Activated naive CD8-positive, alpha-beta T cell treated with anti-CD3 and anti-CD28 coated beads, Interleukin-2, amount 50 U/mL, for 24 hours (primary cell): ENCODE measurements around the gene TAF10.

Source experiments
- ATAC-seq: fragments of 150-1000 bp; cut with Tn5 transposase; one replicate; pipeline ENCODE4 v1.10.0; 2021
- DNase-seq: peaks from one replicate; pipeline ENCODE4 v3.0.0; 2021
- H3K27ac Mint-ChIP-seq: one replicate; pipeline ENCODE4 v1.8.0; 2021; ENCODE audit warnings: mild to moderate bottlenecking, mixed read lengths
- H3K27me3 Mint-ChIP-seq: one replicate; pipeline ENCODE4 v1.8.0; 2021; ENCODE audit warnings: mixed read lengths
- H3K36me3 Mint-ChIP-seq: one replicate; pipeline ENCODE4 v1.8.0; 2021; ENCODE audit warnings: low read depth, mixed read lengths
- H3K4me1 Mint-ChIP-seq: one replicate; pipeline ENCODE4 v1.8.0; 2021; ENCODE audit warnings: mixed read lengths
- H3K4me3 Mint-ChIP-seq: one replicate; pipeline ENCODE4 v1.8.0; 2021; ENCODE audit warnings: mild to moderate bottlenecking, moderate library complexity, mixed read lengths
- H3K9me3 Mint-ChIP-seq: one replicate; pipeline ENCODE4 v1.8.0; 2021; ENCODE audit warnings: mixed read lengths

TAF10 gene

GRCh38 chr11:6633422-6634408 is 21.7 kb upstream of the TAF10 start:
- DNase-seq = no peak
- H3K27me3 Mint-ChIP-seq = no peaks in the 10 kb centered on the region
- no peak for ATAC-seq
- H3K4me3 Mint-ChIP-seq = no peak overlapping the region
- no peak overlapping the region for H3K27ac Mint-ChIP-seq
- no peaks in the 10 kb centered on the region for H3K36me3 Mint-ChIP-seq
- peaks cover 4% of the 10 kb centered on the region for H3K4me1 Mint-ChIP-seq
- no peaks in the 10 kb centered on the region for H3K9me3 Mint-ChIP-seq

GRCh38 chr11:6632116-6633073 is 20.4 kb upstream of the TAF10 start:
- DNase-seq = peak; percentile 31
- H3K36me3 Mint-ChIP-seq = no peaks in the 10 kb centered on the region
- H3K27me3 Mint-ChIP-seq = no peaks in the 10 kb centered on the region
- no peak overlapping the region for H3K27ac Mint-ChIP-seq
- peak; percentile 25 for ATAC-seq
- H3K4me1 Mint-ChIP-seq = peaks cover 14% of the 10 kb centered on the region
- H3K9me3 Mint-ChIP-seq = no peaks in the 10 kb centered on the region
- H3K4me3 Mint-ChIP-seq = no peak overlapping the region

- Mint-ChIP-seq H3K27ac (peak overlapping the region; percentile 31), H3K4me1 (peaks cover 19% of the 10 kb centered on the region)
These were observed 19.4 kb upstream of the TAF10 start for GRCh38 chr11:6631361-6631890.

GRCh38 chr11:6630632-6631291 is 18.7 kb upstream of the TAF10 start:
- no peaks in the 10 kb centered on the region for H3K36me3 Mint-ChIP-seq
- ATAC-seq = no peak
- H3K27ac Mint-ChIP-seq = peak overlapping the region; percentile 31
- H3K9me3 Mint-ChIP-seq = no peaks in the 10 kb centered on the region
- H3K27me3 Mint-ChIP-seq = no peaks in the 10 kb centered on the region
- no peak overlapping the region for H3K4me3 Mint-ChIP-seq
- DNase-seq = no peak
- peaks cover 20% of the 10 kb centered on the region for H3K4me1 Mint-ChIP-seq

More at GRCh38 chr11:6631361-6631890, 19.4 kb upstream of the TAF10 start:
- no peak for DNase-seq
- no peak for ATAC-seq
- no peaks in the 10 kb centered on the region for H3K9me3 Mint-ChIP-seq
- H3K27me3 Mint-ChIP-seq = no peaks in the 10 kb centered on the region
- H3K4me3 Mint-ChIP-seq = no peak overlapping the region
- no peaks in the 10 kb centered on the region for H3K36me3 Mint-ChIP-seq

GRCh38 chr11:6629892-6630631 is 18.0 kb upstream of the TAF10 start:
- DNase-seq (no peak), ATAC-seq (no peak)
- Mint-ChIP-seq H3K27ac (no peak overlapping the region), H3K9me3 (no peaks in the 10 kb centered on the region), H3K4me3 (no peak overlapping the region), H3K27me3 (no peaks in the 10 kb centered on the region), H3K4me1 (peaks cover 20% of the 10 kb centered on the region), H3K36me3 (no peaks in the 10 kb centered on the region)

GRCh38 chr11:6629573-6629891 is 17.5 kb upstream of the TAF10 start:
- no peaks in the 10 kb centered on the region for H3K36me3 Mint-ChIP-seq
- DNase-seq = no peak
- H3K4me1 Mint-ChIP-seq = peaks cover 20% of the 10 kb centered on the region
- no peaks in the 10 kb centered on the region for H3K9me3 Mint-ChIP-seq
- no peak for ATAC-seq
- no peak overlapping the region for H3K27ac Mint-ChIP-seq
- H3K4me3 Mint-ChIP-seq = no peak overlapping the region
- no peaks in the 10 kb centered on the region for H3K27me3 Mint-ChIP-seq

- Mint-ChIP-seq H3K4me3 (no peak overlapping the region), H3K4me1 (peaks cover 20% of the 10 kb centered on the region), H3K36me3 (no peaks in the 10 kb centered on the region), H3K9me3 (no peaks in the 10 kb centered on the region), H3K27me3 (no peaks in the 10 kb centered on the region), H3K27ac (no peak overlapping the region)
- ATAC-seq (no peak), DNase-seq (no peak)
These were observed 16.5 kb upstream of the TAF10 start for GRCh38 chr11:6628526-6628925.

GRCh38 chr11:6627762-6628241 is 15.8 kb upstream of the TAF10 start:
- Mint-ChIP-seq H3K4me3 (no peak overlapping the region), H3K27me3 (no peaks in the 10 kb centered on the region), H3K9me3 (no peaks in the 10 kb centered on the region), H3K4me1 (peaks cover 19% of the 10 kb centered on the region), H3K36me3 (no peaks in the 10 kb centered on the region), H3K27ac (peak overlapping the region; percentile 66)
- DNase-seq (no peak), ATAC-seq (peak; percentile 38)

- no peaks in the 10 kb centered on the region for H3K36me3 Mint-ChIP-seq
- ATAC-seq = no peak
- no peak overlapping the region for H3K4me3 Mint-ChIP-seq
- peak overlapping the region; percentile 66 for H3K27ac Mint-ChIP-seq
- H3K27me3 Mint-ChIP-seq = no peaks in the 10 kb centered on the region
- H3K9me3 Mint-ChIP-seq = no peaks in the 10 kb centered on the region
- no peak for DNase-seq
- H3K4me1 Mint-ChIP-seq = peaks cover 16% of the 10 kb centered on the region
These were observed 15.2 kb upstream of the TAF10 start for GRCh38 chr11:6626971-6627761.

- H3K27me3 Mint-ChIP-seq = no peaks in the 10 kb centered on the region
- ATAC-seq = no peak
- H3K4me3 Mint-ChIP-seq = no peak overlapping the region
- no peaks in the 10 kb centered on the region for H3K36me3 Mint-ChIP-seq
- H3K27ac Mint-ChIP-seq = no peak overlapping the region
- no peak for DNase-seq
- H3K4me1 Mint-ChIP-seq = peaks cover 16% of the 10 kb centered on the region
- H3K9me3 Mint-ChIP-seq = no peaks in the 10 kb centered on the region
These were observed 13.9 kb upstream of the TAF10 start for GRCh38 chr11:6625832-6626420.

- H3K27me3 Mint-ChIP-seq = no peaks in the 10 kb centered on the region
- H3K4me1 Mint-ChIP-seq = peaks cover 16% of the 10 kb centered on the region
- no peaks in the 10 kb centered on the region for H3K9me3 Mint-ChIP-seq
- no peak overlapping the region for H3K27ac Mint-ChIP-seq
- no peak for ATAC-seq
- no peak for DNase-seq
- no peak overlapping the region for H3K4me3 Mint-ChIP-seq
- H3K36me3 Mint-ChIP-seq = no peaks in the 10 kb centered on the region
These were observed 13.3 kb upstream of the TAF10 start for GRCh38 chr11:6625156-6625831.
